ENCODE data around the gene COPZ2.
"Not testable (repeated sequence)": the region's sequence is repeated elsewhere in the genome, so short reads cannot be mapped to it uniquely, and the experiment has no call there.

- not testable (repeated sequence) for TF ChIP-seq CTCF (conservative IDR thresholded peaks at IDR 0.05; ENCODE audit: low read depth, low read length); EZH2 (IDR thresholded peaks at IDR 0.05; ENCODE audit: borderline replicate concordance, low read depth, low read length, poor library complexity, severe bottlenecking)
These were observed 35.9 kb downstream of the COPZ2 start for GRCh38 chr17:48001657-48002056.
